Measurements from ENCODE around the gene MVB12A. TPM values are rescaled to one million over a fixed set of nuclear protein-coding genes. Genes with fewer than 3 reads are reported as not detected.
A peak's percentile ranks its signal among the peaks of the same experiment; 100 is the strongest.

The MVB12A gene
- total RNA-seq, 1 donor from 2014 or later: 41.0 TPM

- no peak for TF ChIP-seq EZH2 (IDR thresholded peaks at IDR 0.05; ENCODE audit: insufficient read depth, low read length)
- TF ChIP-seq CTCF (IDR thresholded peaks at IDR 0.05; ENCODE audit: insufficient read depth, low read depth, low read length): no peak
- Mint-ChIP-seq H3K27ac (ENCODE audit: unreplicated experiment) (no peak overlapping the region), H3K36me3 (ENCODE audit: low read depth, unreplicated experiment) (no peaks in the 10 kb centered on the region), H3K9me3 (ENCODE audit: unreplicated experiment) (no peaks in the 10 kb centered on the region), H3K4me3 (ENCODE audit: unreplicated experiment) (no peak overlapping the region), H3K27me3 (ENCODE audit: low read depth, unreplicated experiment) (peaks cover 33% of the 10 kb centered on the region), H3K4me1 (ENCODE audit: low read depth, unreplicated experiment) (no peaks in the 10 kb centered on the region)
- H3K79me2 ChIP-seq (ENCODE audit: insufficient read depth, low read length): no peaks in the 10 kb centered on the region
- H3K4me3 ChIP-seq (ENCODE audit: insufficient read depth, low read depth, low read length): no peak overlapping the region
- no peaks in the 10 kb centered on the region for H3K36me3 ChIP-seq (ENCODE audit: insufficient read depth, low read length)
- H2AFZ ChIP-seq (ENCODE audit: low read depth, low read length): peak overlapping the region; percentile 47
- no peak for DNase-seq (ENCODE audit: low read depth)
- peaks cover 20% of the 10 kb centered on the region for H3K27me3 ChIP-seq (ENCODE audit: insufficient read depth, low read length)
- H3K4me2 ChIP-seq (ENCODE audit: low read length): no peak overlapping the region
- no peak overlapping the region for H3K9ac ChIP-seq (ENCODE audit: low read length)
- no peaks in the 10 kb centered on the region for H4K20me1 ChIP-seq (ENCODE audit: insufficient read depth, low read length)
- no peak for FAIRE-seq
- peaks cover 2% of the 10 kb centered on the region for H3K9me3 ChIP-seq (ENCODE audit: insufficient read depth, low read depth, low read length)
- H3K4me1 ChIP-seq (ENCODE audit: insufficient read depth, low read length): no peaks in the 10 kb centered on the region
- H3K27ac ChIP-seq (ENCODE audit: low read depth, low read length): no peak overlapping the region
Observed at GRCh38 chr19:17456127-17456526, 36.3 kb downstream of the MVB12A start.

- H3K4me1 ChIP-seq (ENCODE audit: insufficient read depth, low read length): no peaks in the 10 kb centered on the region
- FAIRE-seq (peak; percentile 20), DNase-seq (ENCODE audit: low read depth) (no peak)
- peaks cover 20% of the 10 kb centered on the region for H3K27me3 ChIP-seq (ENCODE audit: insufficient read depth, low read length)
- Mint-ChIP-seq H3K4me3 (ENCODE audit: unreplicated experiment) (no peak overlapping the region), H3K9me3 (ENCODE audit: unreplicated experiment) (no peaks in the 10 kb centered on the region), H3K36me3 (ENCODE audit: low read depth, unreplicated experiment) (no peaks in the 10 kb centered on the region), H3K4me1 (ENCODE audit: low read depth, unreplicated experiment) (no peaks in the 10 kb centered on the region), H3K27me3 (ENCODE audit: low read depth, unreplicated experiment) (peaks cover 33% of the 10 kb centered on the region), H3K27ac (ENCODE audit: unreplicated experiment) (no peak overlapping the region)
- H3K9me3 ChIP-seq (ENCODE audit: insufficient read depth, low read depth, low read length): peaks cover 2% of the 10 kb centered on the region
- H3K36me3 ChIP-seq (ENCODE audit: insufficient read depth, low read length): no peaks in the 10 kb centered on the region
- no peak overlapping the region for H2AFZ ChIP-seq (ENCODE audit: low read depth, low read length)
- H3K79me2 ChIP-seq (ENCODE audit: insufficient read depth, low read length): no peaks in the 10 kb centered on the region
- H4K20me1 ChIP-seq (ENCODE audit: insufficient read depth, low read length): no peaks in the 10 kb centered on the region
- H3K4me3 ChIP-seq (ENCODE audit: insufficient read depth, low read depth, low read length): no peak overlapping the region
- H3K9ac ChIP-seq (ENCODE audit: low read length): no peak overlapping the region
- no peak overlapping the region for H3K4me2 ChIP-seq (ENCODE audit: low read length)
- no peak overlapping the region for H3K27ac ChIP-seq (ENCODE audit: low read depth, low read length)
- no peak for TF ChIP-seq CTCF (IDR thresholded peaks at IDR 0.05; ENCODE audit: insufficient read depth, low read depth, low read length)
- no peak for TF ChIP-seq EZH2 (IDR thresholded peaks at IDR 0.05; ENCODE audit: insufficient read depth, low read length)
Observed at GRCh38 chr19:17457616-17458015, 37.8 kb downstream of the MVB12A start.

GRCh38 chr19:17458970-17459369 is 39.1 kb downstream of the MVB12A start:
- no peaks in the 10 kb centered on the region for H3K4me1 ChIP-seq (ENCODE audit: insufficient read depth, low read length)
- Mint-ChIP-seq H3K9me3 (ENCODE audit: unreplicated experiment) (no peaks in the 10 kb centered on the region), H3K4me3 (ENCODE audit: unreplicated experiment) (no peak overlapping the region), H3K27ac (ENCODE audit: unreplicated experiment) (no peak overlapping the region), H3K36me3 (ENCODE audit: low read depth, unreplicated experiment) (no peaks in the 10 kb centered on the region), H3K27me3 (ENCODE audit: low read depth, unreplicated experiment) (peaks cover 33% of the 10 kb centered on the region), H3K4me1 (ENCODE audit: low read depth, unreplicated experiment) (no peaks in the 10 kb centered on the region)
- H3K79me2 ChIP-seq (ENCODE audit: insufficient read depth, low read length): no peaks in the 10 kb centered on the region
- no peaks in the 10 kb centered on the region for H3K9me3 ChIP-seq (ENCODE audit: insufficient read depth, low read depth, low read length)
- H4K20me1 ChIP-seq (ENCODE audit: insufficient read depth, low read length): no peaks in the 10 kb centered on the region
- TF ChIP-seq CTCF (IDR thresholded peaks at IDR 0.05; ENCODE audit: insufficient read depth, low read depth, low read length) (no peak), EZH2 (IDR thresholded peaks at IDR 0.05; ENCODE audit: insufficient read depth, low read length) (no peak)
- no peak overlapping the region for H3K9ac ChIP-seq (ENCODE audit: low read length)
- no peak overlapping the region for H3K4me3 ChIP-seq (ENCODE audit: insufficient read depth, low read depth, low read length)
- FAIRE-seq (no peak), DNase-seq (ENCODE audit: low read depth) (no peak)
- no peak overlapping the region for H2AFZ ChIP-seq (ENCODE audit: low read depth, low read length)
- H3K27ac ChIP-seq (ENCODE audit: low read depth, low read length): no peak overlapping the region
- H3K4me2 ChIP-seq (ENCODE audit: low read length): no peak overlapping the region
- H3K27me3 ChIP-seq (ENCODE audit: insufficient read depth, low read length): peaks cover 22% of the 10 kb centered on the region
- H3K36me3 ChIP-seq (ENCODE audit: insufficient read depth, low read length): no peaks in the 10 kb centered on the region
